GM21529 (cell line): Measurements from ENCODE around the gene ZNF808.
"Not testable (repeated sequence)": the region's sequence is repeated elsewhere in the genome, so short reads cannot be mapped to it uniquely, and the experiment has no call there.

Experiments
- ATAC-seq: cut with Tn5 transposase; IDR thresholded peaks from one replicate; pipeline ENCODE4 v1.9.1; 2021; ENCODE audit not compliant: unreplicated experiment

The ZNF808 gene

DNA sequence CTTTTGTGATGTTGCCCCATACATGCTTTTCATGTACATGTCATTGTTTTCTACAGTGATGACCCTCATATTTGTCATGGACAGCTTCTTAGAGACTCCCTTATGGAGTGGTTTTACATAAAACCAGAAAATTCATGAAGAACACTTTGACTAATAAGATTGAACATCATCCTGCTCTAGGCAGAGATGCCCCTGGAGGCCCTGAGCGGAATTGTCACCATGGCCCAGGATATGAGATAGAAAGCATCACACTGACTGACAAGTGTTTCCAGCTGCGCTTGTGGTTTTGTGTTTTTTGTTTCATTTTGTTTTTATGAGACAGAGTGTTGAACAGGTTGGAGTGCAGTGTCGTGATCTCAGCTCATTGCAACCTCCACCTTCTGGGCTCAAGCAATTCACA lies 64.8 kb downstream of the ZNF808 start:
- no peak for ATAC-seq

DNA sequence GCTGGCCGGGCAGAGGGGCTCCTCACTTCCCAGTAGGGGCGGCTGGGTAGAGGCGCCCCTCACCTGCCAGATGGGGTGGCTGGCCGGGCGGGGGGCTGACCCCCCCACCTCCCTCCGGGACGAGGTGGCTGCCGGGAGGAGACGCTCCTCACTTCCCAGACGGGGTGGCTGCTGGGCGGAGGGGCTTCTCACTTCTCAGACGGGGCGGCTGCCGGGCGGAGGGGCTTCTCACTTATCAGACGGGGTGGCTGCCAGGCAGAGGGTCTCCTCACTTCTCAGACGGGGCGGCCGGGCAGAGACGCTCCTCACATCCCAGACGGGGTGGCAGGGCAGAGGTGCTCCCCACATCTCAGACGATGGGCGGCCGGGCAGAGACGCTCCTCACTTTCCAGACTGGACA lies 66.0 kb downstream of the ZNF808 start:
- ATAC-seq, result not testable (repeated sequence)

DNA sequence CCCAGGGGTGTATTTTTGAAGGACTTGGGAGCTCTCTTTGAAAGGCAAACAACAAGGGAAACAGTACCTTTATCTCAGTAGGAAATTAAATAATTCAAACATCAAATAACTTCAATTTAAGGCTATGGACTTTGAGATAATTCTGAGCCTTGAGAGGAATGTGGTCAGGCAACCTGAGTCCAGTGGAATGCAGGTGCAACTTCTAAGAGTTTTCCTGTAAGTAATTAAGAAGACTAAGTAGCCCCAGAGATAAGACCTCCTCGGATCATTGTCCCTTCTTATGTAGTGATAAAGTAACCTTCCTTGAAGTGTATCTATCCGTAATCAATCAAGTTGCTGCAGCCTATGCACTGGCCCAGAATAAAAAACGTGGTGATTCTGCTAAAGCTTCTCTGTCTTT lies 71.8 kb downstream of the ZNF808 start:
- ATAC-seq, result no peak

DNA sequence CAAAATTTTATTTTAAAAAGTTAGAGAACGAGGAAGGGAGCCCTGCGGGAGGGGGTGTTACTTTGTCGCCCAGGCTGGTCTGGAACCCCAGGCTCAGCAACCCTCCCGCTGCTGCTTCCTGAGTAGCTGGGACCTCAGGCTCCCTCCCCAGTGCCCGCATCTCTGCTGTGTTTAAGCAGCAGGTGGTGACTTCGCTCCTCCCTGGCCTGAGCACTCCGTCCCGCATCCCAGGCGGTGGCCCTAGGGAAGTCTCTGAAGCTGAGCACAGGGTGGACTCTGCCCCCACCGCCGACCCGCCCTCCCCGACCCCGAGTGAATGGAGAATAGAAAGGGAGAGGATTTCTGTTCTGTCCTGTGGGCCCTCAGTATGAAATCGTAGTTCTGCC lies 73.2 kb downstream of the ZNF808 start:
- ATAC-seq, result peak; percentile 10

DNA sequence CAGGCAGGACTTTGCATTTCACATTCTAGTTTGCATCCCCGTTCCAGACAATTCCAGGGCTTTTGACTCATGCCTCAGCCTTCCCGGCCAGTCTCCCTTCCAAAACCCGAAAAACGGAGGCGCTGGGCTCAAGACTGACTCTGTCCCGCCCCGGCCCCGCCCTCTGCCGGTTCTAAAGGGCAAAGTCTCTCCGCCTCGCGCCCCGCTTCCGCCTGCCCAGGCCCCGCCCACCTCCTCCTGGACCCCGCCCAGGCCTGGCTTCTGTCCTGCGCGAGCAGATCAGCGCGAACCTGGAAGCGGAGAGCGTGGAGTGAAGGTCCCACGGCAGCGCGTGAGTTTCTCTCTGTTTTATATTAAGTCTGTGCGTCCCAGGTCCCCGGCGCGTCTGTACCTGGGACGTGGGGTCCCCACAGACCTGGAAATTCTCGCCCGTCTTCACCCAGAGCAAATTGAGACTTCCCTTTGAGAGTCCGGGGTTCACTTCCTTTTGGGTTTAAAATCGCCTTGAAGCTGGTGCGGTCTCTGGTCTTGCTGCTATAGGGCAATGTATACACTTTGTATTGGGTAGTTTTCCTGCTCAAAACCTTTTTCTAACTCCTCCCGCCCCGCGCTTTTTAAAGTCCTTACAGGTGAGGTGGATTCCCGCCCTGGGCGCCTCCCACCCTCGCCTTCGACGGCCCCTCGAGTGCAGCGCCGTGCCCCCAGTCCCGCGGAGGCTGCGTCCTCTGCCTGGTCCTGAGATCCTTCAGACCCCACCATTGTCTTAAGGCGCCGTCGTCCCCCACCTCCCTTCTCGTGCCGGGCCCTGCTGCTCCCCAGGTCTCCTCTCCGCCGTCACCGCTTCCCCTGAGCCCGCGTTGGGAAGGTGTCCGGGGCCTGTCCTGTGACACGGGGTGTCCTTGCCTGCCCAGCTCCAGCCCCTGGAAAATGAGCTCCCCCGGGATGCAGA lies 73.8 kb downstream of the ZNF808 start:
- peak; percentile 86 for ATAC-seq

DNA sequence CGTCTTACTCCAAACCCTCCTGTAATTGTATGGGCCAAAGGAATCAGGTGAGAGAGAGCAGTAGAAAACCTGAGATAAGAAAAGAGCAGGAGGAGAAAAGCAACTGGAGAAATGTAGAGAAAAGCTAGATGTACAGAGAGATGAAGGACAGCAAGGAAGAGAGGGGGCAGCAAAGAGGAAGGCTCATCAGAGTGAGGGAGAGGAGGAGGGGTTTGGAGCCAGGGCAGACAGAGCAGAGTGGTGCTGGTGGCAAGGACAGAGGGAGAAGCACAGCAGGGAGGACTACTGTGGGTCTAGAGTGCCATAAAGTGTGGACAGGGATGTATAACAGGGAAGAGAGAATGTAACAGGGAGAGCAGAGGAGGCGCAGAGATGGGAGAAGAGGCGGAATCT lies 74.5 kb downstream of the ZNF808 start:
- not testable (repeated sequence) for ATAC-seq

DNA sequence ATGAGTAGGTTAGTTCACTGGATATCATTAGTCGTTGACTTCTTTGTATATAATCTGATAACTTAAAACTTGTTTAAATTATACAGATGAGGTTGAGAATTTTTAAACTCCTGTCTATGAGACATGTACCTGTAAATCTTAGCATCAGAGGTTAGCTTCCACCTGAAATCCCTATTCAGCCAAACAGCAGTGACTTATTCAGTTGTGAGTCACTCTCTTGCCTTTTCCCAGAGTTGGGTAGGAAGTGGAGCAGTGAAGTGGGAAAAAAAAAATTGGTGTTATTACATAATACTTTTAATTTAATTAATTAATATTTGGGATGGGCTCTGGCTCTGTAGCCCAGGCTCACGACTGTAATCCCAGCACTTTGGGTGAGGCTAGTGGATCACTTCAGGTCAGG lies 75.5 kb downstream of the ZNF808 start:
- no peak for ATAC-seq

DNA sequence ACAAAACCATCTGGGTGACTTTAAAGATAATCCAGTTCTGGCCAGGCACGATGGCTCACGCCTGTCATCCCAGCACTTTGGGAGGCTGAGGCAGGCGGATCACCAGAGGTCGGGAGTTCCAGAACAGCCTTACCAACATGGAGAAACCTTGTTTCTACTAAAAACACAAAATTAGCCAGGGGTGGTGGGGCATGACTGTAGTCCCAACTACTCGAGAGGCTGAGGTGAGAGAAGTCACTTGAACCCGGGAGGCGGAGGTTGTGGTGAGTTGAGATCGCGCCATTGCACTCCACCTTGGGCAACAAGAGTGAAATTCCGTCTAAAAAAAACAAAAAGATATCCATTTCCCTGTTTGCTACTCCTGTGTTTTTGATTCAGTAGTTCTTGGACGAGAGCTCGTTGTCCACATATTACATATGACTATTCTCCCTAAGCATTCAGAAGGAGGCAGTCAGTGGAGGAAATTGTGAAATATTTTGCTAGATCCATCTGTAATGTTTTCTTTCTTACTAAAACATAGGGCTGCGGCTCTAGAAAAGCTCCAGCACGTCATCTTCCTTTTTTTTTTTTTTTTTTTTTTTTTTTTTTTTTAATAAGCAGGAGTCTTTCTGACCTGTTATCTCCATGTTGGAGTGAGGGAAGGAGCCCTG lies 76.2 kb downstream of the ZNF808 start:
- ATAC-seq, result no peak
